ENCODE data around the gene PRRT4.

The PRRT4 gene

GRCh38 chr7:128381161-128381821 lies 19.8 kb upstream of the PRRT4 start:
- Histone ChIP-seq H3K4me3 (ENCODE audit: low read depth, low read length) (no peak overlapping the region), H3K4me1 (ENCODE audit: control insufficient read depth, insufficient read depth, low read length) (no peaks in the 10 kb centered on the region), H3K9me3 (ENCODE audit: control insufficient read depth, insufficient read depth, low read depth, low read length) (no peaks in the 10 kb centered on the region), H3K36me3 (ENCODE audit: control insufficient read depth in 2 of 2, insufficient read depth in 1 of 2, low read length in 2 of 2) (no peaks in the 10 kb centered on the region), H3K27ac (ENCODE audit: extremely low read depth, low read depth, low read length) (no peak overlapping the region)
- POLR2A ChIA-PET, result interaction anchor here (1.2 kb wide), 1 partner anchor 37 kb away, joined by 4 read pairs; the partner anchor contains the start of gene RBM28
- 0 out of 2 replicates have a peak, but pooled peaks have one; percentile 31 for TF ChIP-seq KLF7 (tag by site-specific recombination; IDR thresholded peaks at IDR 0.05; ENCODE audit: borderline replicate concordance)
- no peak for TF ChIP-seq ZNF513 (tag by site-specific recombination; IDR thresholded peaks at IDR 0.05)
- TF ChIP-seq ZFP3 (tag by site-specific recombination; IDR thresholded peaks at IDR 0.05; ENCODE audit: low read depth), result no peak
- TF ChIP-seq ZNF626 (tag by site-specific recombination; IDR thresholded peaks at IDR 0.05), result no peak
- TF ChIP-seq CTCF (tag by site-specific recombination; IDR thresholded peaks at IDR 0.05), result peak; percentile 59
- TF ChIP-seq ZNF768 (tag by site-specific recombination; IDR thresholded peaks at IDR 0.05), result no peak
- TF ChIP-seq KLF1 (tag by site-specific recombination; IDR thresholded peaks at IDR 0.05), result peak; percentile 78
- TF ChIP-seq ZNF24 (tag by site-specific recombination; IDR thresholded peaks at IDR 0.05), result no peak
- TF ChIP-seq KLF8 (tag by site-specific recombination; IDR thresholded peaks at IDR 0.05), result no peak
- TF ChIP-seq ZNF658 (tag by site-specific recombination; IDR thresholded peaks at IDR 0.05), result no peak
- no peak for TF ChIP-seq ZNF585B (tag by site-specific recombination; IDR thresholded peaks at IDR 0.05)
- CTCF ChIA-PET, result interaction anchor here (0.5 to 18.1 kb wide), 22 partner anchors 8 to 1537 kb away, joined by 3 to 378 read pairs (median 4); partner anchors contain the start of gene RBM28

GRCh38 chr7:128380483-128381106 lies 19.1 kb upstream of the PRRT4 start:
- Histone ChIP-seq H3K4me3 (ENCODE audit: low read depth, low read length) (no peak overlapping the region), H3K36me3 (ENCODE audit: control insufficient read depth in 2 of 2, insufficient read depth in 1 of 2, low read length in 2 of 2) (no peaks in the 10 kb centered on the region), H3K27ac (ENCODE audit: extremely low read depth, low read depth, low read length) (no peak overlapping the region), H3K9me3 (ENCODE audit: control insufficient read depth, insufficient read depth, low read depth, low read length) (no peaks in the 10 kb centered on the region), H3K4me1 (ENCODE audit: control insufficient read depth, insufficient read depth, low read length) (no peaks in the 10 kb centered on the region)
- POLR2A ChIA-PET, result interaction anchor here (1.2 kb wide), 1 partner anchor 37 kb away, joined by 4 read pairs; the partner anchor contains the start of gene RBM28
- CTCF ChIA-PET, result interaction anchor here (0.5 to 18.1 kb wide), 15 partner anchors 9 to 1537 kb away, joined by 3 to 378 read pairs (median 4); partner anchors contain the start of gene RBM28
- no peak for TF ChIP-seq PRDM2 (tag by site-specific recombination; IDR thresholded peaks at IDR 0.05; ENCODE audit: borderline replicate concordance)
- TF ChIP-seq WT1 (tag by site-specific recombination; IDR thresholded peaks at IDR 0.05), result no peak
- peak; percentile 14; the same call in 1 of the 2 replicates for TF ChIP-seq GLIS2 (tag by site-specific recombination; IDR thresholded peaks at IDR 0.05)
- no peak for TF ChIP-seq ZNF670 (tag by site-specific recombination; IDR thresholded peaks at IDR 0.05; ENCODE audit: low read depth)
- peak; percentile 49 for TF ChIP-seq ZIC2 (tag by site-specific recombination; IDR thresholded peaks at IDR 0.05)
- no peak for TF ChIP-seq GLIS1 (tag by site-specific recombination; IDR thresholded peaks at IDR 0.05)
- no peak for TF ChIP-seq BCL6B (tag by site-specific recombination; IDR thresholded peaks at IDR 0.05)
- no peak for TF ChIP-seq ZNF157 (tag by site-specific recombination; IDR thresholded peaks at IDR 0.05)
